GM20431 (cell line): ENCODE measurements around the gene KCTD16.

Source experiments
- in situ Hi-C: fragments of 300-500 bp; cut with MseI, MboI; formaldehyde crosslinking; loops from one replicate; pipeline ENCODE4 v1.15.0; 2020; ENCODE audit warnings: low sequenced_read_pairs; ENCODE audit not compliant: unreplicated experiment

Gene KCTD16

GRCh38 chr5:144478565-144478964 lies 307.9 kb downstream of the KCTD16 start:
- in situ Hi-C loops, result no loop called here

GRCh38 chr5:144481861-144482260 lies 311.2 kb downstream of the KCTD16 start:
- in situ Hi-C loops, result no loop called here

GRCh38 chr5:144484124-144484897 lies 313.6 kb downstream of the KCTD16 start:
- in situ Hi-C loops, result no loop called here

- in situ Hi-C loops, result no loop called here
These were observed 314.9 kb downstream of the KCTD16 start for GRCh38 chr5:144485540-144485939.

- in situ Hi-C loops, result no loop called here
These were observed 316.5 kb downstream of the KCTD16 start for GRCh38 chr5:144487207-144487606.

GRCh38 chr5:144487761-144488160 lies 317.1 kb downstream of the KCTD16 start:
- in situ Hi-C loops, result no loop called here

- in situ Hi-C loops, result no loop called here
These were observed 332.4 kb downstream of the KCTD16 start for GRCh38 chr5:144503123-144503522.

GRCh38 chr5:144504929-144505577 lies 334.4 kb downstream of the KCTD16 start:
- in situ Hi-C loops, result no loop called here

GRCh38 chr5:144510845-144511579 lies 340.3 kb downstream of the KCTD16 start:
- in situ Hi-C loops, result no loop called here

GRCh38 chr5:144511580-144512072 lies 341.0 kb downstream of the KCTD16 start:
- in situ Hi-C loops, result no loop called here

GRCh38 chr5:144522698-144523097 lies 352.0 kb downstream of the KCTD16 start:
- in situ Hi-C loops, result no loop called here

- in situ Hi-C loops, result no loop called here
These were observed 354.3 kb downstream of the KCTD16 start for GRCh38 chr5:144525000-144525399.

GRCh38 chr5:144531188-144531587 lies 360.5 kb downstream of the KCTD16 start:
- in situ Hi-C loops, result no loop called here
